Smooth muscle cell of the brain vasculature (primary cell): ENCODE data around the gene ABLIM2.

Source experiments
- DNase-seq: peaks from one replicate; pipeline ENCODE4 v3.0.0-alpha.2; 2012; ENCODE audit warnings: low read depth, low spot score

The ABLIM2 gene

GRCh38 chr4:8174970-8175369, 16.4 kb upstream of the ABLIM2 start:
- DNase-seq, result no peak

GRCh38 chr4:8173492-8174242, 15.1 kb upstream of the ABLIM2 start:
- no peak for DNase-seq

- no peak for DNase-seq
These were observed 13.6 kb upstream of the ABLIM2 start for GRCh38 chr4:8171984-8172924.

GRCh38 chr4:8171266-8171665, 12.7 kb upstream of the ABLIM2 start:
- DNase-seq, result no peak

GRCh38 chr4:8170341-8170740, 11.7 kb upstream of the ABLIM2 start:
- DNase-seq, result no peak

GRCh38 chr4:8169763-8170162, 11.2 kb upstream of the ABLIM2 start:
- DNase-seq, result no peak

GRCh38 chr4:8168832-8169598, 10.4 kb upstream of the ABLIM2 start:
- no peak for DNase-seq

- no peak for DNase-seq
These were observed 9.6 kb upstream of the ABLIM2 start for GRCh38 chr4:8168232-8168631.

GRCh38 chr4:8167815-8168214, 9.2 kb upstream of the ABLIM2 start:
- DNase-seq, result no peak

GRCh38 chr4:8167291-8167690, 8.7 kb upstream of the ABLIM2 start:
- no peak for DNase-seq

- no peak for DNase-seq
These were observed 6.8 kb upstream of the ABLIM2 start for GRCh38 chr4:8165374-8165896.

- no peak for DNase-seq
These were observed 6.1 kb upstream of the ABLIM2 start for GRCh38 chr4:8164687-8165086.

GRCh38 chr4:8164194-8164565, 5.6 kb upstream of the ABLIM2 start:
- DNase-seq, result no peak

GRCh38 chr4:8163436-8164193, 5.0 kb upstream of the ABLIM2 start:
- no peak for DNase-seq

- DNase-seq, result no peak
These were observed 4.4 kb upstream of the ABLIM2 start for GRCh38 chr4:8163026-8163425.

GRCh38 chr4:8162625-8163024, 4.0 kb upstream of the ABLIM2 start:
- no peak for DNase-seq

- no peak for DNase-seq
These were observed 2.0 kb upstream of the ABLIM2 start for GRCh38 chr4:8160572-8160971.

GRCh38 chr4:8160233-8160560, 1.6 kb upstream of the ABLIM2 start:
- no peak for DNase-seq

- no peak for DNase-seq
These were observed 1.1 kb upstream of the ABLIM2 start for GRCh38 chr4:8159537-8160232.

- no peak for DNase-seq
These were observed 486 bp downstream of the ABLIM2 start for GRCh38 chr4:8157944-8158709.
